ENCODE results near the gene TTC38. TPM values are rescaled to one million over a fixed set of nuclear protein-coding genes. Genes with fewer than 3 reads are reported as not detected.
A peak's percentile ranks its signal among the peaks of the same experiment; 100 is the strongest.

The TTC38 gene
- total RNA-seq, 4 donors from 2014 or later: 28.4 to 58.6 (median 32.3) TPM

DNA sequence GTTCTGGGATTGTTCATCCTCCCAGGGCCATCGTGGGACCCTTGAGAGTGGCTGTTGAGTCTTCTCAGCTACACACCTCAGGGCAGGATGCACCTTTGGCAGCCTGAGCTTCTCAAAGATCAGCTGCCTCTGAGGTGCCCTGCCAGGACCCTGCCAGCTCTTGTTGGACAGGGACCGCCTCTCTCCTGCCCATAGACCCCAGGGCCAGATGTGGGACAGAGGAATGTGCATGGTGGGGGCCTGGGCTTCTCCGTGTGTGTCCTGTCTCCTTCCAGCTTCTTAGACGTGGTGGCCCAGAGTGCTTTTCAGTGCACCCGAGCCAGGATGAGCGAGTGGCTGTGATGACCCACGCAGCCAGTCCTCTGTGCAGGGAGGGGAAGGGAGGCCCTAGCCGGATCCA lies 61.8 kb downstream of the TTC38 start:
- H3K27me3 ChIP-seq: no peaks in the 10 kb centered on the region
- WGBS: 90% methylated on average over 7 of the region's 8 CpGs
- TF ChIP-seq EP300 (IDR thresholded peaks at IDR 0.05) (no peak), POLR2AphosphoS5 (IDR thresholded peaks at IDR 0.05) (no peak), POLR2A (IDR thresholded peaks at IDR 0.05; ENCODE audit: low read depth) (no peak)
- TF ChIP-seq, protein P1, sequence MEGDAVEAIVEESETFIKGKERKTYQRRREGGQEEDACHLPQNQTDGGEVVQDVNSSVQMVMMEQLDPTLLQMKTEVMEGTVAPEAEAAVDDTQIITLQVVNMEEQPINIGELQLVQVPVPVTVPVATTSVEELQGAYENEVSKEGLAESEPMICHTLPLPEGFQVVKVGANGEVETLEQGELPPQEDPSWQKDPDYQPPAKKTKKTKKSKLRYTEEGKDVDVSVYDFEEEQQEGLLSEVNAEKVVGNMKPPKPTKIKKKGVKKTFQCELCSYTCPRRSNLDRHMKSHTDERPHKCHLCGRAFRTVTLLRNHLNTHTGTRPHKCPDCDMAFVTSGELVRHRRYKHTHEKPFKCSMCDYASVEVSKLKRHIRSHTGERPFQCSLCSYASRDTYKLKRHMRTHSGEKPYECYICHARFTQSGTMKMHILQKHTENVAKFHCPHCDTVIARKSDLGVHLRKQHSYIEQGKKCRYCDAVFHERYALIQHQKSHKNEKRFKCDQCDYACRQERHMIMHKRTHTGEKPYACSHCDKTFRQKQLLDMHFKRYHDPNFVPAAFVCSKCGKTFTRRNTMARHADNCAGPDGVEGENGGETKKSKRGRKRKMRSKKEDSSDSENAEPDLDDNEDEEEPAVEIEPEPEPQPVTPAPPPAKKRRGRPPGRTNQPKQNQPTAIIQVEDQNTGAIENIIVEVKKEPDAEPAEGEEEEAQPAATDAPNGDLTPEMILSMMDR (IDR thresholded peaks at IDR 0.05): no peak
- intact Hi-C loops (cut with DNase I): no loop called here
- H3K4me1 ChIP-seq: peaks cover 0 to 2% (median 1%) of the 10 kb centered on the region in 4 donors
- no peak overlapping the region for H3K4me3 ChIP-seq
- no peak for DNase-seq (ENCODE audit: extremely low spot score)
- H3K27ac ChIP-seq (replicated peaks in 1 of 4): no peak overlapping the region
- no peaks in the 10 kb centered on the region for H3K9me3 ChIP-seq
- H3K36me3 ChIP-seq: no peaks in the 10 kb centered on the region

DNA sequence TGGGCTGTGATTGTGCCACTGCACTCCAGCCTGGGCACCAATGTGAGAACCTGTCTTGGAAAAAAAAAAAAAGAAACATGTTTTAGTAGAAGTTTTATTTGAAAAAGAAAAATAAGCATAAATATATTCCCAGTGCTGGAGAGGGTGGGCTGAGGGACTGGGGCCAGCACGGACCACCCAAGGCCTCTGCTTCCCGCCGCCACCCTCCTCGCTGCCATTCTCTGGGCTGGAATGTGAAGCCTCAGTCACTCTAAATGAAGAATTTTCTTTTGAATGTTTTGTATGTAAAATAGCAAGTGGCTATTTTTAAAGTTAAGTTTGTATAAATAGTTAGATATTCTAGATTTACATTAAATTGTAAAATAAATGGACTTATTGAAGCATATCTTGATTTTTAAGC lies 62.6 kb downstream of the TTC38 start:
- peaks cover 0 to 9% (median 8%) of the 10 kb centered on the region in 4 donors for H3K4me1 ChIP-seq
- intact Hi-C loops (cut with DNase I): no loop called here
- no peak overlapping the region for H3K27ac ChIP-seq (replicated peaks in 1 of 4)
- no peak for TF ChIP-seq POLR2AphosphoS5 (IDR thresholded peaks at IDR 0.05)
- TF ChIP-seq, protein P1 (IDR thresholded peaks at IDR 0.05): no peak
- TF ChIP-seq POLR2A (IDR thresholded peaks at IDR 0.05; ENCODE audit: low read depth): no peak
- TF ChIP-seq EP300 (IDR thresholded peaks at IDR 0.05): no peak
- 93% methylated on average over 4 of the region's 4 CpGs for WGBS
- H3K36me3 ChIP-seq: no peaks in the 10 kb centered on the region
- H3K4me3 ChIP-seq: no peak overlapping the region
- H3K9me3 ChIP-seq: no peaks in the 10 kb centered on the region
- DNase-seq (ENCODE audit: extremely low spot score): no peak
- no peaks in the 10 kb centered on the region for H3K27me3 ChIP-seq

GRCh38 chr22:46331496-46331895 lies 63.7 kb downstream of the TTC38 start:
- intact Hi-C loops (cut with DNase I): no loop called here
- 94% methylated on average over 13 of the region's 23 CpGs for WGBS
- peaks cover 2 to 13% (median 11%) of the 10 kb centered on the region in 4 donors for H3K4me1 ChIP-seq
- H3K27ac ChIP-seq (replicated peaks in 1 of 4): no peak overlapping the region
- no peaks in the 10 kb centered on the region for H3K9me3 ChIP-seq
- H3K36me3 ChIP-seq: no peaks in the 10 kb centered on the region
- H3K4me3 ChIP-seq: no peak overlapping the region
- TF ChIP-seq, protein P1 (IDR thresholded peaks at IDR 0.05): no peak
- TF ChIP-seq EP300 (IDR thresholded peaks at IDR 0.05) (no peak), POLR2AphosphoS5 (IDR thresholded peaks at IDR 0.05) (no peak), POLR2A (IDR thresholded peaks at IDR 0.05; ENCODE audit: low read depth) (no peak)
- DNase-seq (ENCODE audit: extremely low spot score): no peak
- H3K27me3 ChIP-seq: no peaks in the 10 kb centered on the region

DNA sequence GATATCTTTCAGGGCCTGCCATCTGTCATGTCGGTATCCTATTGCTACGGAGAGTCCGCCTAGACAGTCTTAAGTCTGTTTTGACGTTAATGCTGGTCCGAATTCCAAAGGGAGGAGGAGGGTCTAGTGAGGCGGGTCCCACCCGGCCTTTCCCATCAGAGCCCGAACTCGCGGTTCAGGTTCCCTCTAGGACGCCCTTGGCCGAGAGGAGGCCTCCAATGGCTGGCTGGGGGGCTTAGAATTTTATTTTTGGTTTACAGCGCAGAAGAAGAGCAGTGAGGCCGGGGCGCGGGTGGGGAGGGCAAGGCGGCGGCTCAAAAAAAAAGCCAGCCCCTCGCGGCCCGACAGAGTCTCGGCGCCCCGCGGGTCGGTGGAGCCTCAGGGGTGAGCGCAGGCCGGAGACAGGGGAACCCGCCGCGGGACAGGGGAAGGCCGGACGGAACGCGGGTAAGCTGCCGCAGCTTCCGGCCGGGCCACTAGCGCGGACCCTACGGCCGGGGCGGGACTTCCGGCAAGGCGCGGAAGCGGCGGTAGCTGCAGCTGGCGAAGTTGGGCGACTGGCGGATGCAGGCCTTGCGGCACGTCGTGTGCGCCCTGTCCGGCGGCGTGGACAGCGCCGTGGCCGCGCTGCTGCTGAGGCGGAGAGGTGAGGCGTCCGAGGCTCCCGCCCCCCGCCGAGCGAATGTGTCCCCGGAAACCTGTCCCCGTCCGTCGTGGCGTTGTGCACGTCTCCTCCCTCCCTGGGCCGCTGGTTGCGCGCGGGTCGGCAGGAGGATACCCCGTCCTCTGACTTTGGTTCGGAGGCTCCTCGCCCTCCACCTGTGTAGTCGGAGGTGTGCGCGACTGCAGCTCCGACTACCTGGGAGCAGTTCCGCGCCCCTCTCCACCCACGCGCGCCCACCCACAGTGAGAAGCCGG lies 67.7 kb downstream of the TTC38 start, which contains the start of gene TRMU:
TRMU (plus strand) TSS at position 514 of the 918 bp plus-strand sequence; CDS start at position 565, 51 bp downstream.
- TF ChIP-seq, protein P1 (IDR thresholded peaks at IDR 0.05): peak in 1 of 3 experiments; percentile 9
- no peak for TF ChIP-seq EP300 (IDR thresholded peaks at IDR 0.05)
- TF ChIP-seq POLR2AphosphoS5 (IDR thresholded peaks at IDR 0.05): peak; percentile 86 to 89
- TF ChIP-seq POLR2A (IDR thresholded peaks at IDR 0.05; ENCODE audit: low read depth): no peak

More for the DNA sequence above, 67.7 kb downstream of the TTC38 start, which contains the start of gene TRMU:
- peaks cover 12 to 34% (median 26%) of the 10 kb centered on the region in 4 donors for H3K4me1 ChIP-seq
- H3K4me3 ChIP-seq: peak within 1 kb of the TSS; percentile 85 to 91 (median 88)
- no peak for DNase-seq (ENCODE audit: extremely low spot score)
- intact Hi-C loops (cut with DNase I): no loop called here
- peaks cover 21 to 30% (median 29%) of the 10 kb centered on the region in 4 donors for H3K36me3 ChIP-seq
- no peaks in the 10 kb centered on the region for H3K9me3 ChIP-seq
- peak within 1 kb of the TSS; percentile 88 to 93 (median 90) for H3K27ac ChIP-seq (replicated peaks in 1 of 4)
- 1% methylated on average over 38 of the region's 93 CpGs for WGBS
- H3K27me3 ChIP-seq: no peaks in the 10 kb centered on the region
